ENCODE data around the gene CCL23. TPM values are rescaled to one million over a fixed set of nuclear protein-coding genes. Genes with fewer than 3 reads are reported as not detected.
A peak's percentile ranks its signal among the peaks of the same experiment; 100 is the strongest.

CCL23 gene
- total RNA-seq, 4 donors from 2014 or later, result not detected

DNA sequence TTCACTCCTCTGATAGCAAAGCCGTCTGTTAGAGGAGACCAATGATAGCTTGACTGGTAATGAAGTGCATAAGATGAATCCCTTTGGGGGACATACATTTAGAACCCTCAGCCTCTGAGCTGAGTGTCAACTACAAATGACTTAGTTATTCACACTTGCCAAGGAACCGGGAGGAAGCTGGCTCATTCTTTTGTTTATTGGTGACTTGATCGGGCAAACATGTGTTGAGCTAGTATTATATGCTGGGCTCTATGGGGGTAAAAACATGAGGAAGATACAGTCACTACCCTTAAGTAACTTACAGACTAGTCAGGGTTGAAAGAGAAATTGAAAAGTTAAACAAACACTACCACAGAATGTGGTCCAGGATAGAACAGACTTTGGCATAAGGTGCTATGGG lies 39.4 kb downstream of the CCL23 start:
- no peak for DNase-seq
- in situ Hi-C loops (cut with MboI; ENCODE audit: low sequenced_read_pairs in 4 of 4), result loop anchor here in 2 of 4 donors (10.0 to 25.0 kb wide), 3 partner anchors 159 to 506 kb away; partner anchors contain the start of gene ZNHIT3 (in 1 of the 2)
- intact Hi-C loops (cut with DNase I; ENCODE audit: low total_unique reads), result loop anchor here (10.0 kb wide), 1 partner anchor 166 kb away; no protein-coding TSS in a partner anchor

DNA sequence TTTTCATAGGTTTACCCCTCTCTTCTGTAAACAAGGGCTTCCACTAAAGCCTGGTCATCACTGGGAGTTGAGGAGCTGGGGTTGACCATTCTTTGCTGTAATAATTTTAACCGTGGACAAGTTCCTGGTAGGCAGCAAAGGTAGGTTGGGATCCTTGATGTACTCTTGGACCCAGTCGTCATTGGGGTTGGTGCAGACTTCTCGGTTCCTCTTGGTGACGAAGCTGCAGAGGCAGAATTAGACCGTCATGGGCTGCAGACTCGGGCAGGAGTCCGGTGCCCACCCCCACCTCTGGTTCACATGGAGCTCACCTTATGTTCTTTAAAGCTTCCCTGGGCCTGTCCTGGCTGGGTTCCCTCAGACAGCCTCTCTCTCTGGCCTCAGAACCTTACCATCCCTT lies 40.3 kb downstream of the CCL23 start:
- ATAC-seq (no peak), DNase-seq (no peak)
- no peaks in the 10 kb centered on the region for H3K27me3 ChIP-seq
- no peaks in the 10 kb centered on the region for H3K9me3 ChIP-seq
- H3K27ac ChIP-seq, result no peak overlapping the region
- intact Hi-C loops (cut with DNase I; ENCODE audit: low total_unique reads), result loop anchor here (10.0 kb wide), 1 partner anchor 167 kb away; no protein-coding TSS in a partner anchor
- H3K36me3 ChIP-seq, result no peaks in the 10 kb centered on the region
- H3K4me3 ChIP-seq, result no peak overlapping the region
- in situ Hi-C loops (cut with MboI; ENCODE audit: low sequenced_read_pairs in 4 of 4), result loop anchor here in 2 of 4 donors (10.0 to 25.0 kb wide), 3 partner anchors 160 to 507 kb away; partner anchors contain the start of gene ZNHIT3 (in 1 of the 2)
- H3K4me1 ChIP-seq, result peaks cover 0 to 6% of the 10 kb centered on the region in 2 donors
- TF ChIP-seq POLR2A (IDR thresholded peaks at IDR 0.05), result no peak
- TF ChIP-seq, protein P1, sequence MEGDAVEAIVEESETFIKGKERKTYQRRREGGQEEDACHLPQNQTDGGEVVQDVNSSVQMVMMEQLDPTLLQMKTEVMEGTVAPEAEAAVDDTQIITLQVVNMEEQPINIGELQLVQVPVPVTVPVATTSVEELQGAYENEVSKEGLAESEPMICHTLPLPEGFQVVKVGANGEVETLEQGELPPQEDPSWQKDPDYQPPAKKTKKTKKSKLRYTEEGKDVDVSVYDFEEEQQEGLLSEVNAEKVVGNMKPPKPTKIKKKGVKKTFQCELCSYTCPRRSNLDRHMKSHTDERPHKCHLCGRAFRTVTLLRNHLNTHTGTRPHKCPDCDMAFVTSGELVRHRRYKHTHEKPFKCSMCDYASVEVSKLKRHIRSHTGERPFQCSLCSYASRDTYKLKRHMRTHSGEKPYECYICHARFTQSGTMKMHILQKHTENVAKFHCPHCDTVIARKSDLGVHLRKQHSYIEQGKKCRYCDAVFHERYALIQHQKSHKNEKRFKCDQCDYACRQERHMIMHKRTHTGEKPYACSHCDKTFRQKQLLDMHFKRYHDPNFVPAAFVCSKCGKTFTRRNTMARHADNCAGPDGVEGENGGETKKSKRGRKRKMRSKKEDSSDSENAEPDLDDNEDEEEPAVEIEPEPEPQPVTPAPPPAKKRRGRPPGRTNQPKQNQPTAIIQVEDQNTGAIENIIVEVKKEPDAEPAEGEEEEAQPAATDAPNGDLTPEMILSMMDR (IDR thresholded peaks at IDR 0.05 in 4 of 5, conservative IDR thresholded peaks at IDR 0.05 in 1 of 5), result no peak

More for the DNA sequence above, 39.4 kb downstream of the CCL23 start:
- H3K36me3 ChIP-seq, result no peaks in the 10 kb centered on the region
- H3K27me3 ChIP-seq, result no peaks in the 10 kb centered on the region
- no peaks in the 10 kb centered on the region for H3K4me1 ChIP-seq
- TF ChIP-seq POLR2A (IDR thresholded peaks at IDR 0.05), result no peak
- TF ChIP-seq, protein P1 (IDR thresholded peaks at IDR 0.05 in 4 of 5, conservative IDR thresholded peaks at IDR 0.05 in 1 of 5), result no peak
- H3K4me3 ChIP-seq, result no peak overlapping the region
- no peak for ATAC-seq
- H3K9me3 ChIP-seq, result no peaks in the 10 kb centered on the region
- H3K27ac ChIP-seq, result no peak overlapping the region

DNA sequence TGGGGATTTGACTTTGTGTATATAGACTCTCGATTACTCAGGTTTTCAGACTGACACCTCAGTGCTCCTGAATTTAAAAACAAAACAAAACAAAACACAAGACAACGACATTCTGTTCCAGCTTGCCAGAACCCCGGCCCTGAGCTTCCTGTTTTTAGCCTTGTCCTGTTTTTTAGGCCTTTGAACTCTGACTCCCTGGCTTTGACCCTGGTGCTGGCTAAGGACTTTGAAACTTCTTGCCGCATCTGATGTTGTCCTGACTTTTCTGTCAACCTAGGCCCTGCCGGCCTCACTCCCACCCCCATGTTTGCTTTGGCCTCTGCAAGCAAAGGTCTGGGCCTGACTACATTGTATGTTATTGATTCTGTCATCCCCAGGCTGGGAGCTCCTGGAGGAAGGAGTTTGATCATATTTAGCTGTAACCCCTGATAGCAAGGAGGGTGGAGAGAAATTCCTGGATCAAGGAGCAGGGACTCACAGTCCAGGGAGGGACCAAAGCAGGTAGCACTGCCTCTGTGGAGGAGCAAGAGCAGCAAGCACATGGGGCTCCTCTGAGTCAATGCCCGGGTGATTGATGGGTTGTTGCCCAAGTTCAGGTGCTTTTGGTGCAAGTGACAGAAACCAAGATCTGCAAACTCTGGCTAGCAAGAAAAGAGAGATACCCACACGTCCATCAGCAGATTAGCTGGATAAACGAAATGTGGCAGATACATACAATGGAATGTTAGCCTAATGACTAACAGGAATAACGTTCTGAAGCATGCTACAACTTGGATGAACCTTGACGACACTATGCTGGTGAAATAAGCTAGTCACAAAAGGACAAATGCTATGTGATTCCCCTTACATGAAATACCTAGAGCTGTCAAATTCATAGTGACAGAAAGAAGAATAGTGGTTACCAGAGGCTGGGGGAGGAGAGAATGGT lies 44.2 kb downstream of the CCL23 start:
- ATAC-seq (no peak), DNase-seq (no peak)
- Histone ChIP-seq H3K9me3 (no peaks in the 10 kb centered on the region), H3K36me3 (no peaks in the 10 kb centered on the region), H3K4me3 (no peak overlapping the region), H3K4me1 (peaks cover 0 to 13% of the 10 kb centered on the region in 2 donors), H3K27ac (peak overlapping the region in 3 of 4 donors; percentile 25 to 66 (median 58)), H3K27me3 (no peaks in the 10 kb centered on the region)
- in situ Hi-C loops (cut with MboI; ENCODE audit: low sequenced_read_pairs in 4 of 4) (loop anchor here (5.0 to 25.0 kb wide), 6 partner anchors 111 to 514 kb away; partner anchors contain the start of genes ZNHIT3 (in 3 of the 4) and HEATR9 (in 1 of the 4)), intact Hi-C loops (cut with DNase I; ENCODE audit: low total_unique reads) (loop anchor here (5.0 to 10.0 kb wide), 2 partner anchors 99 to 171 kb away; no protein-coding TSS in a partner anchor)
- TF ChIP-seq, protein P1 (IDR thresholded peaks at IDR 0.05 in 4 of 5, conservative IDR thresholded peaks at IDR 0.05 in 1 of 5), result no peak
- no peak for TF ChIP-seq POLR2A (IDR thresholded peaks at IDR 0.05)

DNA sequence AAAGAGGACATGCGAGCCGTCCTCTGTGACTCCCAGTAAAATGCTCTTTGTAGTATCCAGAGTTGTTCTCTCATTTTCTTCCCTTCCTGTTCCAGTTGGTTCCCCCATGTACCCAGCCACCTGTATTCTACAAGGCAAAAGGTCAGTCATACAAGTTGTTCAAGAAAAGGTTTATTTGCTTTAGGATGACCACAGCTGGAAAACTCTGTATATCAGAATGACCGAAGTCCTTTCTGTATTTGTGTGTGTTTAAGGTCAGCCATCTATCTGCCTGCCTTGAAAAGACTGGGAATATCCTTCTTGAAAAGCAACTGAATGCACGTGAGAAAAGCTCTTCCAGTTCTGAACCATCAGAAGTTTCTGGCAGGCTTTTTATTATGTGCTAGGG lies 44.8 kb downstream of the CCL23 start:
- in situ Hi-C loops (cut with MboI; ENCODE audit: low sequenced_read_pairs in 4 of 4) (loop anchor here (5.0 to 25.0 kb wide), 6 partner anchors 111 to 514 kb away; partner anchors contain the start of genes ZNHIT3 (in 3 of the 4) and HEATR9 (in 1 of the 4)), intact Hi-C loops (cut with DNase I; ENCODE audit: low total_unique reads) (loop anchor here (5.0 to 10.0 kb wide), 2 partner anchors 99 to 172 kb away; no protein-coding TSS in a partner anchor)
- ATAC-seq (no peak), DNase-seq (no peak)
- TF ChIP-seq, protein P1 (IDR thresholded peaks at IDR 0.05 in 4 of 5, conservative IDR thresholded peaks at IDR 0.05 in 1 of 5), result no peak
- TF ChIP-seq POLR2A (IDR thresholded peaks at IDR 0.05), result no peak
- H3K27ac ChIP-seq, result peak overlapping the region in 3 of 4 donors; percentile 25 to 66 (median 58)
- H3K36me3 ChIP-seq, result no peaks in the 10 kb centered on the region
- H3K9me3 ChIP-seq, result no peaks in the 10 kb centered on the region
- no peak overlapping the region for H3K4me3 ChIP-seq
- peaks cover 0 to 13% of the 10 kb centered on the region in 2 donors for H3K4me1 ChIP-seq
- H3K27me3 ChIP-seq, result no peaks in the 10 kb centered on the region
